Measurements from ENCODE around the gene ZBED2. TPM values are rescaled to one million over a fixed set of nuclear protein-coding genes. Genes with fewer than 3 reads are reported as not detected.

Gene ZBED2
- total RNA-seq, 3 donors from 2014 or later = not detected

DNA sequence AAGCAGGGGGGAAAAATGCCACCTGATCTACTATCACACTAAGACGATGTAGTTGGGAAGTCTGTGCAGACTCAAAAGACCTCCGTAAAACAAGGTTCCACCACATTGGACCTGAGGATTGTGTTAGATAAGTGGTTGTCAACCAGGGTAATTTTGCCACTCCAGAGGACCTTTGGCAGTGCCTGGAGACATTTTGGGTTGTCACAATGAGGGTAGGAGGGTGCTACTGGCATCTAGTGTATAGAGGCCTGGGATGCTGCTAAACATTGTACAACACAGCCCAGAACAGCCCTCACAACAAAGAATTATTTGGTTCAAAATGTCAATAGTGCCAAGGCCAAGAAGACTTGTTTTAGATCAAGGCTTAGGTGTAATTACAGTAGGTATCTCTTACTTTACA, 14.6 kb upstream of the ZBED2 start:
- no peak overlapping the region for H3K4me3 ChIP-seq
- DNase-seq (no peak), ATAC-seq (no peak)
- no peaks in the 10 kb centered on the region for H3K36me3 ChIP-seq (ENCODE audit: low read depth)
- no peaks in the 10 kb centered on the region for H3K4me1 ChIP-seq (ENCODE audit: low read depth)
- H3K9me3 ChIP-seq = no peaks in the 10 kb centered on the region
- TF ChIP-seq, protein P1, sequence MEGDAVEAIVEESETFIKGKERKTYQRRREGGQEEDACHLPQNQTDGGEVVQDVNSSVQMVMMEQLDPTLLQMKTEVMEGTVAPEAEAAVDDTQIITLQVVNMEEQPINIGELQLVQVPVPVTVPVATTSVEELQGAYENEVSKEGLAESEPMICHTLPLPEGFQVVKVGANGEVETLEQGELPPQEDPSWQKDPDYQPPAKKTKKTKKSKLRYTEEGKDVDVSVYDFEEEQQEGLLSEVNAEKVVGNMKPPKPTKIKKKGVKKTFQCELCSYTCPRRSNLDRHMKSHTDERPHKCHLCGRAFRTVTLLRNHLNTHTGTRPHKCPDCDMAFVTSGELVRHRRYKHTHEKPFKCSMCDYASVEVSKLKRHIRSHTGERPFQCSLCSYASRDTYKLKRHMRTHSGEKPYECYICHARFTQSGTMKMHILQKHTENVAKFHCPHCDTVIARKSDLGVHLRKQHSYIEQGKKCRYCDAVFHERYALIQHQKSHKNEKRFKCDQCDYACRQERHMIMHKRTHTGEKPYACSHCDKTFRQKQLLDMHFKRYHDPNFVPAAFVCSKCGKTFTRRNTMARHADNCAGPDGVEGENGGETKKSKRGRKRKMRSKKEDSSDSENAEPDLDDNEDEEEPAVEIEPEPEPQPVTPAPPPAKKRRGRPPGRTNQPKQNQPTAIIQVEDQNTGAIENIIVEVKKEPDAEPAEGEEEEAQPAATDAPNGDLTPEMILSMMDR (IDR thresholded peaks at IDR 0.05) = no peak
- intact Hi-C loops (cut with DNase I, micrococcal nuclease) = no loop called here

DNA sequence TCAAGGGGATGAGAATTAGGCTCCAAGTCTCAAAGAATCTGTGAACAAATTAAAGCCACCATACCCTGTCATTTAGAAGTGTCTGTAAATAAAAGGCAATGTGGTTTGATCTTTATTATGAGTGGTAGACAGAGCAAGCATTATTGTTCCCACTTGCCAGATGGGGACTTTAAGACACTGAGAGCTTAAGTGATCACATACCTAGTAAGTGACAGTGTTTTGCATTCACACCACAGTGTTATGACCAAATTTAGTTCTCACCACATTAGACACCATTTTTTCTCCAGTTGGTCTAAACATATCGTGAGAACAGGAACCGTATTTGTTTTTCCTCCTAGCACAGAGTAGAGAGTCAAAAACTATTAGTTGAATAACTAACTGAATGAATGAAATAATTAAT, 13.2 kb upstream of the ZBED2 start:
- TF ChIP-seq, protein P1 (IDR thresholded peaks at IDR 0.05) = no peak
- Histone ChIP-seq H3K4me1 (ENCODE audit: low read depth) (no peaks in the 10 kb centered on the region), H3K9me3 (no peaks in the 10 kb centered on the region), H3K4me3 (no peak overlapping the region), H3K36me3 (ENCODE audit: low read depth) (no peaks in the 10 kb centered on the region)
- DNase-seq (no peak), ATAC-seq (peak; percentile 51)
- intact Hi-C loops (cut with DNase I, micrococcal nuclease) = no loop called here

DNA sequence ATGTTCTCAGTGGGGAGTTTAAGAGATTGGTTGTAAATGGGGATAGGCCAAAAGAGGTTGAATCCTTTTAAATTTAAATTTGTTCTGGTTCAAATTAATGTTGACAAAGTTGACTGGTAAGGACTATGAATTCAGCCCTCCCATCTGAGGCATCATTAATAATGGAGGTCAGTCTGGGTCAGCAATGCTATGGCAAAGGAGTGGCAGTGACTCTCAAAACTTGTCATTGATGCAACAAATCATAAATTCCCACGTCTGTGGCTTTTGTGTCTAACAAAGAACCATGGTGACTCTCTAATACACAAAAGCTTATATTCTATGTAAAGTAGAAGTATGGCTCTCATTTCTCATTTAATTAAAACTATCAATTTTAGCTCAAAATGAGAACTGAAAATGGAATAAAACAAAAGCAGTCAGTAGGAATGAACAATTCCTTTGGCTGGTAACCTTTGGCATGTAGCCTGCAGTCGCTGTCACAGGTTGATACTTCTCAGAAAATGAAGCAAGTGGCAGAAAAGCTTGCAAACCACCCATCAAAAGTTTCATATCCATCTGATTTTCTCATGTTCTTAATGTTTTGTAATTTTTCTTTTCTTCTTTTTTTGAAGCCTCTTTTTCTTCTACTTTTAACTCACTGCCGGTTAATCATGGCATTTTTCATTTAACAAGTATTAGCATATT, 12.2 kb upstream of the ZBED2 start:
- Histone ChIP-seq H3K4me1 (ENCODE audit: low read depth) (no peaks in the 10 kb centered on the region), H3K36me3 (ENCODE audit: low read depth) (no peaks in the 10 kb centered on the region), H3K9me3 (no peaks in the 10 kb centered on the region), H3K4me3 (no peak overlapping the region)
- intact Hi-C loops (cut with DNase I, micrococcal nuclease) = no loop called here
- ATAC-seq = no peak
- no peak for DNase-seq
- TF ChIP-seq, protein P1 (IDR thresholded peaks at IDR 0.05) = no peak

- intact Hi-C loops (cut with DNase I, micrococcal nuclease) = no loop called here
- Histone ChIP-seq H3K36me3 (ENCODE audit: low read depth) (no peaks in the 10 kb centered on the region), H3K9me3 (no peaks in the 10 kb centered on the region), H3K4me3 (no peak overlapping the region), H3K4me1 (ENCODE audit: low read depth) (no peaks in the 10 kb centered on the region)
- ATAC-seq (no peak), DNase-seq (no peak)
- TF ChIP-seq, protein P1 (IDR thresholded peaks at IDR 0.05) = no peak
These were observed 10.3 kb upstream of the ZBED2 start for GRCh38 chr3:111605493-111605892.

DNA sequence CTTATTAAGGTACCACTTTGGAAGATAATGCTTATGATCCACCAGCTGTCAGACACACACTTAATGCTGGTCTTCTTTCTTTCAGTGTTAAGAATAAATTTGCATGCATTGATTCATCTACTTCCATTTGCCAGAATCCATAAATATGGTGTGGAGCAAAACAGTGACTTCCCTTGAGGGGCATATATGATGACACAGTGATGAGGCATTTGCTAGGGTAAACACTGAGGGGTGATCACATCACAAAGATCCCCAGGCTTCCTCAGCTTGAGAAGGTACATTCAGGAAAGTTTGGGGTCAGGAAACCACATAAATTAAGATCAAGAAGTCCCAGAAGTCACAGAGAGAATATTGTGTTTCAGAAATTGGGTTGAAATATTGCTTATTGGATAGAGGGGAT, 9.9 kb upstream of the ZBED2 start:
- no peak overlapping the region for H3K4me3 ChIP-seq
- intact Hi-C loops (cut with DNase I, micrococcal nuclease) = no loop called here
- no peaks in the 10 kb centered on the region for H3K4me1 ChIP-seq (ENCODE audit: low read depth)
- TF ChIP-seq, protein P1 (IDR thresholded peaks at IDR 0.05) = no peak
- no peaks in the 10 kb centered on the region for H3K9me3 ChIP-seq
- no peaks in the 10 kb centered on the region for H3K36me3 ChIP-seq (ENCODE audit: low read depth)
- DNase-seq (no peak), ATAC-seq (no peak)

- intact Hi-C loops (cut with DNase I, micrococcal nuclease) = no loop called here
- H3K4me3 ChIP-seq = no peak overlapping the region
- H3K36me3 ChIP-seq (ENCODE audit: low read depth) = no peaks in the 10 kb centered on the region
- DNase-seq = no peak
- H3K9me3 ChIP-seq = no peaks in the 10 kb centered on the region
- no peak for ATAC-seq
- TF ChIP-seq, protein P1 (IDR thresholded peaks at IDR 0.05) = no peak
- no peaks in the 10 kb centered on the region for H3K4me1 ChIP-seq (ENCODE audit: low read depth)
These were observed 9.0 kb upstream of the ZBED2 start for GRCh38 chr3:111604119-111604518.

All from mucosa of descending colon (tissue), 3 donors.